K562 (cell line): ENCODE measurements around the gene UFSP1. TPM values are rescaled to one million over a fixed set of nuclear protein-coding genes. Genes with fewer than 3 reads are reported as not detected.

Source experiments
- ARNT ChIP-seq, 2 experiments: fragments of 450-650 bp; IDR thresholded peaks; 2 replicates each; pipeline ENCODE4 v1.6.1; 2016; ENCODE audit warnings: mild to moderate bottlenecking in 1 of 2
- EHMT2 ChIP-seq: fragments of 450-650 bp; IDR thresholded peaks from 2 replicates; pipeline ENCODE4 v1.6.1; 2018; ENCODE audit warnings: antibody characterized with exemption
- ELF1 ChIP-seq: fragments of 200-800 bp; sonication (Bioruptor generic); IDR thresholded peaks from 2 replicates; pipeline ENCODE4 v1.6.1; 2016; ENCODE audit warnings: missing genetic modification characterization, missing compliant biosample characterization
- FOXM1 ChIP-seq, 2 experiments: fragments of 450-650 bp in 1 of 2; sonication (generic) in 1 of 2; formaldehyde crosslinking in 1 of 2; IDR thresholded peaks; 2 replicates each; pipeline versions ENCODE4 v1.6.1 to v1.9.0; 2017 to 2022; ENCODE audit warnings: low read depth in 2 of 2, mild to moderate bottlenecking in 2 of 2, missing genetic modification reagents in 1 of 2, moderate library complexity in 1 of 2
- HDAC3 ChIP-seq: fragments of 450-650 bp; IDR thresholded peaks from 2 replicates; pipeline ENCODE4 v1.6.1; 2018; ENCODE audit warnings: borderline replicate concordance, mild to moderate bottlenecking, moderate library complexity; ENCODE audit not compliant: partially characterized antibody
- KLF13 ChIP-seq: fragments of 450-650 bp; IDR thresholded peaks from 2 replicates; pipeline ENCODE4 v1.6.1; 2016; ENCODE audit warnings: missing genetic modification characterization, low read depth, mild to moderate bottlenecking, missing compliant biosample characterization, moderate library complexity, borderline replicate concordance
- MLX ChIP-seq, 2 experiments: fragments of 450-650 bp in 1 of 2; sonication (generic) in 1 of 2; formaldehyde crosslinking; conservative IDR thresholded peaks; 2 replicates each; pipeline versions ENCODE4 v1.4.0 to v1.8.1; 2020 to 2022; ENCODE audit warnings: mild to moderate bottlenecking in 1 of 2, missing genetic modification reagents in 1 of 2
- PRPF4 ChIP-seq: fragments of 200-400 bp; formaldehyde crosslinking; IDR thresholded peaks from one replicate; pipeline ENCODE4 v1.6.1; 2017; ENCODE audit warnings: low read length, low read depth, mild to moderate bottlenecking; ENCODE audit not compliant: insufficient read depth, poor library complexity, severe bottlenecking
- SAFB ChIP-seq: fragments of 200-400 bp; formaldehyde crosslinking; IDR thresholded peaks from 2 replicates; pipeline ENCODE4 v1.6.1; 2017; ENCODE audit warnings: low read depth, low read length, borderline replicate concordance
- SPI1 ChIP-seq: IDR thresholded peaks from 2 replicates; pipeline ENCODE4 v1.6.1; 2011; ENCODE audit warnings: low read depth, low read length, control low read depth, borderline replicate concordance
- TBL1XR1 ChIP-seq, 2 experiments: IDR thresholded peaks; 2 replicates each; pipeline ENCODE4 v1.6.1; 2012; ENCODE audit warnings: improper control_type of control experiment in 2 of 2, low read length in 2 of 2, mild to moderate bottlenecking in 1 of 2
- TFAM ChIP-seq: fragments of 250-450 bp; sonication (Bioruptor Pico); conservative IDR thresholded peaks from 2 replicates; pipeline ENCODE4 v1.5.0; 2021; ENCODE audit warnings: mild to moderate bottlenecking, moderate library complexity
- TFAP4 ChIP-seq: sonication (generic); formaldehyde crosslinking; IDR thresholded peaks from 2 replicates; pipeline ENCODE4 v1.8.0; 2022; ENCODE audit warnings: missing genetic modification reagents, mild to moderate bottlenecking, moderate library complexity, borderline replicate concordance
- ZBTB43 ChIP-seq: sonication (generic); formaldehyde crosslinking; IDR thresholded peaks from 2 replicates; pipeline ENCODE4 v1.8.0; 2023; ENCODE audit warnings: mild to moderate bottlenecking, missing genetic modification reagents
- ZFP91 ChIP-seq: sonication (generic); formaldehyde crosslinking; IDR thresholded peaks from 2 replicates; pipeline ENCODE4 v1.8.0; 2022; ENCODE audit warnings: mild to moderate bottlenecking, missing genetic modification reagents
- ZNF408 ChIP-seq: fragments of 250-450 bp; sonication (Bioruptor Pico); IDR thresholded peaks from 2 replicates; pipeline ENCODE4 v1.4.0; 2020; ENCODE audit warnings: low read depth, mild to moderate bottlenecking, moderate library complexity
- ZNF766 ChIP-seq: fragments of 200-800 bp; sonication (Bioruptor generic); conservative IDR thresholded peaks from 2 replicates; pipeline ENCODE4 v1.6.1; 2016; ENCODE audit warnings: missing genetic modification characterization, missing compliant biosample characterization
- polyA plus RNA-seq, 8 experiments: library from polyadenylated mRNA; depleted of rRNA in 4 of 8; stranded (reverse) in 5 of 8; unstranded in 3 of 8; fragments of >200 nt; fragmentation: Nextera tagmentation in 2 of 8; fragmentation: Illumina TruSeq in 1 of 8; extraction: Ambion mirVana in 2 of 8; extraction: Trizol in 1 of 8; gene quantifications; 2 replicates each; pipeline versions ENCODE4 v1.2.1 to v1.2.3, GENCODE V29; 2011 to 2014; ENCODE audit warnings: inconsistent platforms in 1 of 8, missing spikeins in 1 of 8
- total RNA-seq, 7 experiments: library from RNA; depleted of rRNA in 6 of 7; stranded (reverse); fragments of >200 nt in 6 of 7; fragmentation: Illumina TruSeq in 2 of 7; extraction: Trizol in 2 of 7; gene quantifications; 2 replicates each; pipeline versions ENCODE4 v1.2.1 to v1.2.3, GENCODE V29; 2011 to 2021; ENCODE audit warnings: low replicate concordance in 1 of 7
- TF ChIP-seq, protein P1 (sequence below): fragments of 250-450 bp; sonication (Bioruptor Pico); IDR thresholded peaks from 2 replicates; pipeline ENCODE4 v1.4.0; 2020; ENCODE audit warnings: mild to moderate bottlenecking

Gene UFSP1
- total and polyA plus RNA-seq, 9 of the 15 experiments (the other 6 are each of a cell fraction or from before 2014, with no cell fraction given), result 0.50 to 18.8 (median 2.1) TPM

DNA sequence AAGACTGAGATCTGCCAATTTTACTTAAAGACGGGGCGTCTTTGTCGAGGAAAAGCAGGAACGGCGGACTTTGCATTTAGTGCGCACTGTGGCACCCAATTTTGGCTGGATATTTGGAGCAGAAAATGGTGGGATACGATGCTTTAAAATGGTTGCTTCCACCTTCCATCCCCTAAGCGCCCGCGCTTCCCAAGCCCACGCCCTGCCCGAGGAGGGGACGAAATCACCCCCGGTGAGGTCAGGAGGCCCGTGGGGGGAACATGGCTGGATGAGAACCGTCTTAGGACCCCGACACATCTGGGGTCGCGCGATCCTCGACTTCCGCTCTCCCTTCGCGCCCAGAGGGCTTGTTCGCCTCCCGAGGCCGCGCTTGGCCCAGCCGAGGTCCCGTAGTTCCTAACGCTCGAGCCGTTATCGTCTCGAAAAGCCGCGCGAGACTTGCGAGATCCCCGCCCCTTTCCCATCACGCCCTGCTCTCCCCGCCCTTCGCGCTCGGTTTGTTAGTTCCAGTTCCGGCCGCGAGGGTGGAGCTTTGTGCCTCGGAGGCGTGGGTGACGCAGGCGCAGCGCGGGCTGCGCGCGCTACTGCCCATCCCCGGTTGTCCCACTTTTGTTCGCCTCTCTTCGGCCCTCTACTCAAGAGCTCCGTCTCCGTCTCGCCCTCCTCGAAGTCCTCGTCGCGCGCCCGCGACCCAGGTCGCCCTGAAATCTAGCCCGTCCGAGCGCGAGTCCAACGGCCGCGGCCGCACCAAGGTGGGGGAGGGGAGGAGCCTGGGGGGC is 14.7 kb downstream of the UFSP1 start, which contains the start of gene SRRT (continued):
- TF ChIP-seq ZBTB43 (CRISPR knock-in tag) (no peak; the same call in 1 of the 2 replicates), ZFP91 (CRISPR knock-in tag) (no peak), EHMT2 (0 out of 2 replicates have a peak, but pooled peaks have one; percentile 24), KLF13 (0 out of 2 replicates have a peak, but pooled peaks have one; percentile 18), SPI1 (peak; percentile 69), FOXM1 (IDR thresholded peaks at IDR 0.05; ENCODE audit: low read depth) (peak; percentile 89), FOXM1 (CRISPR knock-in tag; IDR thresholded peaks at IDR 0.05; ENCODE audit: low read depth) (no peak), ARNT (IDR thresholded peaks at IDR 0.05) (0 out of 4 replicates have a peak, but pooled peaks have one; percentile 40 to 52), TBL1XR1 (IDR thresholded peaks at IDR 0.05; ENCODE audit: low read length in 2 of 2) (peak in 1 of 2 experiments; percentile 29; a peak in 2 of 4 replicates), TFAM (CRISPR knock-in tag) (no peak), ZNF766 (peak; percentile 83), PRPF4 (no peak), TFAP4 (CRISPR knock-in tag) (peak; percentile 75), SAFB (no peak), MLX (CRISPR knock-in tag; conservative IDR thresholded peaks at IDR 0.05) (peak in 1 of 2 experiments; percentile 34; a peak in 1 of 4 replicates), ZNF408 (CRISPR knock-in tag) (no peak), ELF1 (tag) (peak; percentile 89), HDAC3 (no peak)
- TF ChIP-seq, protein P1, sequence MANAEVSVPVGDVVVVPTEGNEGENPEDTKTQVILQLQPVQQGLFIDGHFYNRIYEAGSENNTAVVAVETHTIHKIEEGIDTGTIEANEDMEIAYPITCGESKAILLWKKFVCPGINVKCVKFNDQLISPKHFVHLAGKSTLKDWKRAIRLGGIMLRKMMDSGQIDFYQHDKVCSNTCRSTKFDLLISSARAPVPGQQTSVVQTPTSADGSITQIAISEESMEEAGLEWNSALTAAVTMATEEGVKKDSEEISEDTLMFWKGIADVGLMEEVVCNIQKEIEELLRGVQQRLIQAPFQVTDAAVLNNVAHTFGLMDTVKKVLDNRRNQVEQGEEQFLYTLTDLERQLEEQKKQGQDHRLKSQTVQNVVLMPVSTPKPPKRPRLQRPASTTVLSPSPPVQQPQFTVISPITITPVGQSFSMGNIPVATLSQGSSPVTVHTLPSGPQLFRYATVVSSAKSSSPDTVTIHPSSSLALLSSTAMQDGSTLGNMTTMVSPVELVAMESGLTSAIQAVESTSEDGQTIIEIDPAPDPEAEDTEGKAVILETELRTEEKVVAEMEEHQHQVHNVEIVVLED (CRISPR knock-in tag), result peak; percentile 42
